Neural cell (in vitro differentiated cells): ENCODE data around the gene HEYL. TPM values are rescaled to one million over a fixed set of nuclear protein-coding genes. Genes with fewer than 3 reads are reported as not detected.

Experiments used
- H2AFZ ChIP-seq: fragments of 200-600, 300-800 bp; sonication (generic), shearing (Covaris generic); 2 replicates; pipeline ENCODE4 v1.6.0; 2014; ENCODE audit warnings: low read depth, mild to moderate bottlenecking, antibody characterized with exemption, low read length, moderate library complexity
- H3F3A ChIP-seq: fragments of 200-600 bp; shearing (Covaris generic); 2 replicates; pipeline ENCODE4 v1.6.1; 2016; ENCODE audit warnings: mild to moderate bottlenecking, moderate library complexity, mixed read lengths, antibody characterized with exemption, low read length; ENCODE audit not compliant: insufficient read depth, poor library complexity, severe bottlenecking
- H3K27ac ChIP-seq: fragments of 200-600, 300-800 bp; sonication (generic), shearing (Covaris generic); 2 replicates; pipeline ENCODE4 v1.5.1; 2014; ENCODE audit warnings: mild to moderate bottlenecking, low read length, moderate library complexity
- H3K27me3 ChIP-seq: fragments of 300-800, 200-600 bp; sonication (generic), shearing (Covaris generic); 2 replicates; pipeline ENCODE4 v1.6.0; 2014; ENCODE audit warnings: mild to moderate bottlenecking, low read depth, low read length, moderate library complexity; ENCODE audit not compliant: insufficient read depth
- H3K36me3 ChIP-seq: fragments of 300-800, 200-600 bp; sonication (generic), shearing (Covaris generic); 2 replicates; pipeline ENCODE4 v1.5.1; 2014; ENCODE audit warnings: mild to moderate bottlenecking, antibody characterized with exemption, low read length, moderate library complexity; ENCODE audit not compliant: insufficient read depth
- H3K4me2 ChIP-seq: fragments of 300-800, 200-600 bp; sonication (generic), shearing (Covaris generic); 2 replicates; pipeline ENCODE4 v1.6.0; 2014; ENCODE audit warnings: mild to moderate bottlenecking, low read length
- H3K4me3 ChIP-seq: fragments of 300-800, 200-600 bp; sonication (generic), shearing (Covaris generic); 2 replicates; pipeline ENCODE4 v1.5.1; 2014; ENCODE audit warnings: mild to moderate bottlenecking, low read length, moderate library complexity
- H3K79me2 ChIP-seq: fragments of 200-600 bp; shearing (Covaris generic); replicated peaks from 2 replicates; pipeline ENCODE4 v1.6.0; 2014; ENCODE audit warnings: mild to moderate bottlenecking, low read length, moderate library complexity; ENCODE audit not compliant: insufficient read depth
- H3K9ac ChIP-seq: fragments of 300-800, 200-600 bp; sonication (generic), shearing (Covaris generic); 2 replicates; pipeline ENCODE4 v1.6.1; 2016; ENCODE audit warnings: mild to moderate bottlenecking, low read length, mixed read lengths
- H3K9me2 ChIP-seq: fragments of 200-600 bp; shearing (Covaris generic); 2 replicates; pipeline ENCODE4 v1.6.1; 2016; ENCODE audit warnings: mild to moderate bottlenecking, low read length, mixed read lengths; ENCODE audit not compliant: insufficient read depth
- H3K9me3 ChIP-seq: fragments of 200-600, 300-800 bp; sonication (generic), shearing (Covaris generic); 2 replicates; pipeline ENCODE4 v1.6.1; 2016; ENCODE audit warnings: mild to moderate bottlenecking, mixed run types, low read length, moderate library complexity, mixed read lengths
- H4K20me1 ChIP-seq: fragments of 200-600 bp; shearing (Covaris generic); 2 replicates; pipeline ENCODE4 v1.6.1; 2016; ENCODE audit warnings: mild to moderate bottlenecking, mixed run types; ENCODE audit not compliant: insufficient read depth
- EP300 ChIP-seq: fragments of 450-650 bp; conservative IDR thresholded peaks from 2 replicates; pipeline ENCODE4 v1.6.1; 2014; ENCODE audit warnings: antibody characterized with exemption, mild to moderate bottlenecking, moderate library complexity; ENCODE audit not compliant: poor library complexity, severe bottlenecking
- EZH2 ChIP-seq: fragments of 200-600, 300-800 bp; shearing (Covaris generic), sonication (generic); IDR thresholded peaks from 2 replicates; pipeline ENCODE4 v1.6.1; 2014; ENCODE audit warnings: antibody characterized with exemption, low read length, borderline replicate concordance, mild to moderate bottlenecking; ENCODE audit not compliant: insufficient read depth, poor library complexity, severe bottlenecking
- MXI1 ChIP-seq: fragments of 450-650 bp; conservative IDR thresholded peaks from 2 replicates; pipeline ENCODE4 v1.6.1; 2014; ENCODE audit warnings: antibody characterized with exemption, mild to moderate bottlenecking; ENCODE audit not compliant: poor library complexity, severe bottlenecking
- POLR2AphosphoS5 ChIP-seq: IDR thresholded peaks from 2 replicates; pipeline ENCODE4 v1.6.1; 2012
- RAD21 ChIP-seq: fragments of 450-650 bp; conservative IDR thresholded peaks from 2 replicates; pipeline ENCODE4 v1.6.1; 2014; ENCODE audit warnings: antibody characterized with exemption, mild to moderate bottlenecking, moderate library complexity
- SMC3 ChIP-seq: fragments of 450-650 bp; conservative IDR thresholded peaks from 2 replicates; pipeline ENCODE4 v1.6.1; 2014; ENCODE audit warnings: antibody characterized with exemption, mild to moderate bottlenecking, moderate library complexity; ENCODE audit not compliant: poor library complexity
- TAF1 ChIP-seq: IDR thresholded peaks from 2 replicates; pipeline ENCODE4 v1.6.1; 2012; ENCODE audit warnings: low read depth
- polyA plus RNA-seq: library from polyadenylated mRNA; depleted of rRNA; stranded (reverse); fragments of >200 nt; gene quantifications from 2 replicates; pipeline ENCODE4 v1.2.3, GENCODE V29; 2014
- TF ChIP-seq, protein P1 (sequence below): fragments of 450-650 bp; IDR thresholded peaks from 2 replicates; pipeline ENCODE4 v1.5.1; 2014; ENCODE audit warnings: antibody characterized with exemption, mild to moderate bottlenecking, moderate library complexity; ENCODE audit not compliant: poor library complexity, severe bottlenecking
- TF ChIP-seq, protein P2 (sequence below): IDR thresholded peaks from 2 replicates; pipeline ENCODE4 v1.6.1; 2012; ENCODE audit warnings: borderline replicate concordance

HEYL gene
- polyA plus RNA-seq, 1 donor from 2014 or later = not detected

- H3K9ac ChIP-seq = no peak overlapping the region
- H3K27ac ChIP-seq = no peak overlapping the region
- H3K9me3 ChIP-seq = no peaks in the 10 kb centered on the region
- H3K4me3 ChIP-seq = no peak overlapping the region
- TF ChIP-seq SMC3 (no peak), POLR2AphosphoS5 (no peak), TAF1 (no peak), EZH2 (no peak), MXI1 (no peak), EP300 (no peak), RAD21 (no peak)
- TF ChIP-seq, protein P1, sequence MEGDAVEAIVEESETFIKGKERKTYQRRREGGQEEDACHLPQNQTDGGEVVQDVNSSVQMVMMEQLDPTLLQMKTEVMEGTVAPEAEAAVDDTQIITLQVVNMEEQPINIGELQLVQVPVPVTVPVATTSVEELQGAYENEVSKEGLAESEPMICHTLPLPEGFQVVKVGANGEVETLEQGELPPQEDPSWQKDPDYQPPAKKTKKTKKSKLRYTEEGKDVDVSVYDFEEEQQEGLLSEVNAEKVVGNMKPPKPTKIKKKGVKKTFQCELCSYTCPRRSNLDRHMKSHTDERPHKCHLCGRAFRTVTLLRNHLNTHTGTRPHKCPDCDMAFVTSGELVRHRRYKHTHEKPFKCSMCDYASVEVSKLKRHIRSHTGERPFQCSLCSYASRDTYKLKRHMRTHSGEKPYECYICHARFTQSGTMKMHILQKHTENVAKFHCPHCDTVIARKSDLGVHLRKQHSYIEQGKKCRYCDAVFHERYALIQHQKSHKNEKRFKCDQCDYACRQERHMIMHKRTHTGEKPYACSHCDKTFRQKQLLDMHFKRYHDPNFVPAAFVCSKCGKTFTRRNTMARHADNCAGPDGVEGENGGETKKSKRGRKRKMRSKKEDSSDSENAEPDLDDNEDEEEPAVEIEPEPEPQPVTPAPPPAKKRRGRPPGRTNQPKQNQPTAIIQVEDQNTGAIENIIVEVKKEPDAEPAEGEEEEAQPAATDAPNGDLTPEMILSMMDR = no peak
- TF ChIP-seq, protein P2, sequence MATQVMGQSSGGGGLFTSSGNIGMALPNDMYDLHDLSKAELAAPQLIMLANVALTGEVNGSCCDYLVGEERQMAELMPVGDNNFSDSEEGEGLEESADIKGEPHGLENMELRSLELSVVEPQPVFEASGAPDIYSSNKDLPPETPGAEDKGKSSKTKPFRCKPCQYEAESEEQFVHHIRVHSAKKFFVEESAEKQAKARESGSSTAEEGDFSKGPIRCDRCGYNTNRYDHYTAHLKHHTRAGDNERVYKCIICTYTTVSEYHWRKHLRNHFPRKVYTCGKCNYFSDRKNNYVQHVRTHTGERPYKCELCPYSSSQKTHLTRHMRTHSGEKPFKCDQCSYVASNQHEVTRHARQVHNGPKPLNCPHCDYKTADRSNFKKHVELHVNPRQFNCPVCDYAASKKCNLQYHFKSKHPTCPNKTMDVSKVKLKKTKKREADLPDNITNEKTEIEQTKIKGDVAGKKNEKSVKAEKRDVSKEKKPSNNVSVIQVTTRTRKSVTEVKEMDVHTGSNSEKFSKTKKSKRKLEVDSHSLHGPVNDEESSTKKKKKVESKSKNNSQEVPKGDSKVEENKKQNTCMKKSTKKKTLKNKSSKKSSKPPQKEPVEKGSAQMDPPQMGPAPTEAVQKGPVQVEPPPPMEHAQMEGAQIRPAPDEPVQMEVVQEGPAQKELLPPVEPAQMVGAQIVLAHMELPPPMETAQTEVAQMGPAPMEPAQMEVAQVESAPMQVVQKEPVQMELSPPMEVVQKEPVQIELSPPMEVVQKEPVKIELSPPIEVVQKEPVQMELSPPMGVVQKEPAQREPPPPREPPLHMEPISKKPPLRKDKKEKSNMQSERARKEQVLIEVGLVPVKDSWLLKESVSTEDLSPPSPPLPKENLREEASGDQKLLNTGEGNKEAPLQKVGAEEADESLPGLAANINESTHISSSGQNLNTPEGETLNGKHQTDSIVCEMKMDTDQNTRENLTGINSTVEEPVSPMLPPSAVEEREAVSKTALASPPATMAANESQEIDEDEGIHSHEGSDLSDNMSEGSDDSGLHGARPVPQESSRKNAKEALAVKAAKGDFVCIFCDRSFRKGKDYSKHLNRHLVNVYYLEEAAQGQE = no peak
- no peaks in the 10 kb centered on the region for H4K20me1 ChIP-seq
- no peak overlapping the region for H3K4me2 ChIP-seq
- H3K36me3 ChIP-seq = peaks cover 5% of the 10 kb centered on the region
- no peaks in the 10 kb centered on the region for H3F3A ChIP-seq
- no peaks in the 10 kb centered on the region for H3K79me2 ChIP-seq
- peaks cover 35% of the 10 kb centered on the region for H3K27me3 ChIP-seq
- H2AFZ ChIP-seq = no peak overlapping the region
- no peaks in the 10 kb centered on the region for H3K9me2 ChIP-seq
These were observed 35.8 kb upstream of the HEYL start for GRCh38 chr1:39675220-39675619.

DNA sequence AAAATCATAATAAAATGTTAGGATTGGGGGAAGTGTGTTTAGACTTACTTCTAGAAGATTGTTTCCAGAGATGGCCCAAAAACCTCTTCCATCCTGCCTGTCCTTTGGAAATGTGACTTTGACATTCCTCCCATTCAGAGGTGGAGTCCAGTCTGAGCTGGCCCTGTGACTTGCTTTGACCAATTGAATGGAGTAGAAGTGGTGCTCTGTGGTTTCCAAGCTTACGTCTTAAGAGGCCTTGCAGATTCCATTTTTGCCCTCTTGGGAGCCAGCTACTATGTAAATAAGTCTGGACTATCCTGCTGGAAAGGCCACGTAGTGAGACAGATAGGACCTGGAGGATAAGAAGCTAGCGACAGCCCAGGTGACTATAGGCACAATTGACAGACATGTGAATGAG lies 33.8 kb upstream of the HEYL start:
- Histone ChIP-seq H3K79me2 (no peaks in the 10 kb centered on the region), H4K20me1 (no peaks in the 10 kb centered on the region), H3K27me3 (peaks cover 51% of the 10 kb centered on the region), H3K4me2 (no peak overlapping the region), H2AFZ (no peak overlapping the region), H3K27ac (no peak overlapping the region), H3F3A (no peaks in the 10 kb centered on the region), H3K36me3 (no peaks in the 10 kb centered on the region), H3K9me2 (no peaks in the 10 kb centered on the region), H3K9me3 (no peaks in the 10 kb centered on the region), H3K9ac (no peak overlapping the region), H3K4me3 (no peak overlapping the region)
- no peak for TF ChIP-seq SMC3
- TF ChIP-seq RAD21 = no peak
- TF ChIP-seq MXI1 = no peak
- TF ChIP-seq, protein P2 = no peak
- TF ChIP-seq EP300 = no peak
- TF ChIP-seq POLR2AphosphoS5 = no peak
